HG02678 (cell line): ENCODE measurements around the gene ZNF185.

ENCODE experiments used
- ATAC-seq: cut with Tn5 transposase; IDR thresholded peaks from one replicate; pipeline ENCODE4 v1.9.1; 2021; ENCODE audit warnings: mild to moderate bottlenecking, moderate library complexity; ENCODE audit not compliant: unreplicated experiment

ZNF185 gene

GRCh38 chrX:152897222-152898131 is at the start of gene ZNF185:
ZNF185 (plus strand) TSS chrX:152898067; CDS start chrX:152914490, 16,423 bp downstream.
- no peak for ATAC-seq

- no peak for ATAC-seq
These were observed 47.4 kb upstream of the ZNF185 start for GRCh38 chrX:152850465-152850864.

GRCh38 chrX:152853986-152854385 is 43.9 kb upstream of the ZNF185 start:
- no peak for ATAC-seq

GRCh38 chrX:152861116-152861515 is 36.8 kb upstream of the ZNF185 start:
- no peak for ATAC-seq

- ATAC-seq, result no peak
These were observed 36.0 kb upstream of the ZNF185 start for GRCh38 chrX:152861826-152862225.

- ATAC-seq, result no peak
These were observed 32.5 kb upstream of the ZNF185 start for GRCh38 chrX:152865232-152865920.

- no peak for ATAC-seq
These were observed 31.5 kb upstream of the ZNF185 start for GRCh38 chrX:152866386-152866785.

GRCh38 chrX:152869972-152870371 is 27.9 kb upstream of the ZNF185 start:
- ATAC-seq, result no peak

GRCh38 chrX:152871260-152871659 is 26.6 kb upstream of the ZNF185 start:
- ATAC-seq, result no peak

- ATAC-seq, result no peak
These were observed 25.3 kb upstream of the ZNF185 start for GRCh38 chrX:152872522-152872921.

- no peak for ATAC-seq
These were observed 24.5 kb upstream of the ZNF185 start for GRCh38 chrX:152873361-152873760.

- ATAC-seq, result no peak
These were observed 20.7 kb upstream of the ZNF185 start for GRCh38 chrX:152876931-152877840.

GRCh38 chrX:152878976-152879755 is 18.7 kb upstream of the ZNF185 start:
- ATAC-seq, result no peak

- ATAC-seq, result no peak
These were observed 16.6 kb upstream of the ZNF185 start for GRCh38 chrX:152881289-152881688.

- no peak for ATAC-seq
These were observed 13.7 kb upstream of the ZNF185 start for GRCh38 chrX:152884171-152884570.

GRCh38 chrX:152886716-152887115 is 11.2 kb upstream of the ZNF185 start:
- no peak for ATAC-seq

- no peak for ATAC-seq
These were observed 5.4 kb upstream of the ZNF185 start for GRCh38 chrX:152892499-152892898.

- no peak for ATAC-seq
These were observed 4.6 kb upstream of the ZNF185 start for GRCh38 chrX:152892999-152893891.

- no peak for ATAC-seq
These were observed 3.8 kb upstream of the ZNF185 start for GRCh38 chrX:152893980-152894610.
